Testis (tissue), 3 donors: ENCODE measurements around the gene DHCR7. TPM values are rescaled to one million over a fixed set of nuclear protein-coding genes. Genes with fewer than 3 reads are reported as not detected.

Experiments used
- DNase-seq: peaks from one replicate; pipeline ENCODE4 v3.0.0-alpha.2; 2019
- H3K27ac ChIP-seq, 2 donors: fragments of 200-600 bp; sonication (generic); one replicate each; pipeline ENCODE4 v1.5.1; 2019
- H3K27me3 ChIP-seq: fragments of 200-600 bp; sonication (generic); one replicate; pipeline ENCODE4 v1.5.1; 2019
- H3K36me3 ChIP-seq: fragments of 200-600 bp; sonication (generic); one replicate; pipeline ENCODE4 v1.5.1; 2017; ENCODE audit warnings: low read depth; ENCODE audit errors: missing control alignments
- H3K4me1 ChIP-seq: fragments of 200-600 bp; sonication (generic); one replicate; pipeline ENCODE4 v1.5.1; 2019
- H3K4me3 ChIP-seq, 2 donors: fragments of 200-600 bp; sonication (generic); one replicate each; pipeline ENCODE4 v1.5.1; 2017 to 2019
- H3K9me3 ChIP-seq: fragments of 200-600 bp; sonication (generic); one replicate; pipeline ENCODE4 v1.5.1; 2017
- POLR2A ChIP-seq: fragments of 450-650 bp; IDR thresholded peaks from one replicate; pipeline ENCODE4 v1.6.1; 2017; ENCODE audit warnings: antibody characterized with exemption, mild to moderate bottlenecking, moderate library complexity
- WGBS, 2 donors: methylation state at CpG; one replicate each; pipeline ENCODE4 v1.1.5; 2018; 5-methylcytosine and 5-hydroxymethylcytosine counted together
- intact Hi-C: fragments of 100-400 bp; cut with DNase I; formaldehyde crosslinking; loops from one replicate; pipeline ENCODE4 v1.15.1; 2023; ENCODE audit warnings: low total_unique reads
- polyA plus RNA-seq: library from polyadenylated mRNA; stranded (reverse); fragments of 350-450 nt; fragmentation: Illumina TruSeq; extraction: RNeasy Lipid Tissue Mini Kit (QIAGEN cat#74804); gene quantifications from one replicate; pipeline ENCODE4 v1.2.3, GENCODE V29; 2014; ENCODE audit warnings: low read depth, low replicate concordance; ENCODE audit not compliant: insufficient read depth
- total RNA-seq, 2 donors: library from RNA; depleted of rRNA; stranded (reverse); fragments of >200 nt; gene quantifications; one replicate each; pipeline ENCODE4 v1.2.3, GENCODE V29; 2016
- TF ChIP-seq, protein P1 (sequence below), 3 experiments: fragments of 450-650 bp in 2 of 3; fragments of 200-600 bp in 1 of 3; sonication (generic) in 1 of 3; IDR thresholded peaks; one replicate each; pipeline ENCODE4 v1.5.1; 2016 to 2019; ENCODE audit warnings: antibody characterized with exemption in 3 of 3, mild to moderate bottlenecking in 2 of 3, moderate library complexity in 1 of 3

The DHCR7 gene
- total and polyA plus RNA-seq, 3 donors from 2014 or later: 54.2 to 101 (median 65.3) TPM

DNA sequence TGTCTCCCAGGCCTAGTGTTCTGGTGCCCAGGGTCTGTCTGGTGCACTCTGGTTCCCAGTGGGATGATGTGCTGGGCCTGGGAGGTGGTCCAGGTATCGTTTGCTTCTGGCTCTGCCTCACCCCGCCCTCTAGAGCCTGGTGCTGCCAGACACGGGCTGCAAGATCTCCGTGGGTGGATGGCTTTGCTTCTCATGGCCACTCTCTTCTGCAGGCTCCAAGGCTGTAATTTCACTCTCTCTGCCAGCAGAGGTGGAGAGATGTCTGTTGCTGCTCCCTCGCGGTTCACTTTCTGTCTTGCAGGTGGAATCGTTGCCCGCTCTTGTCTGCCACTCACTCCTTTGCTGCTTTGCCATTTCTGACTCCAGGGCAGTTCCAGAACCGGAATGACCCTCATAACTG is 18.2 kb upstream of the DHCR7 start:
- TF ChIP-seq POLR2A: no peak
- TF ChIP-seq, protein P1, sequence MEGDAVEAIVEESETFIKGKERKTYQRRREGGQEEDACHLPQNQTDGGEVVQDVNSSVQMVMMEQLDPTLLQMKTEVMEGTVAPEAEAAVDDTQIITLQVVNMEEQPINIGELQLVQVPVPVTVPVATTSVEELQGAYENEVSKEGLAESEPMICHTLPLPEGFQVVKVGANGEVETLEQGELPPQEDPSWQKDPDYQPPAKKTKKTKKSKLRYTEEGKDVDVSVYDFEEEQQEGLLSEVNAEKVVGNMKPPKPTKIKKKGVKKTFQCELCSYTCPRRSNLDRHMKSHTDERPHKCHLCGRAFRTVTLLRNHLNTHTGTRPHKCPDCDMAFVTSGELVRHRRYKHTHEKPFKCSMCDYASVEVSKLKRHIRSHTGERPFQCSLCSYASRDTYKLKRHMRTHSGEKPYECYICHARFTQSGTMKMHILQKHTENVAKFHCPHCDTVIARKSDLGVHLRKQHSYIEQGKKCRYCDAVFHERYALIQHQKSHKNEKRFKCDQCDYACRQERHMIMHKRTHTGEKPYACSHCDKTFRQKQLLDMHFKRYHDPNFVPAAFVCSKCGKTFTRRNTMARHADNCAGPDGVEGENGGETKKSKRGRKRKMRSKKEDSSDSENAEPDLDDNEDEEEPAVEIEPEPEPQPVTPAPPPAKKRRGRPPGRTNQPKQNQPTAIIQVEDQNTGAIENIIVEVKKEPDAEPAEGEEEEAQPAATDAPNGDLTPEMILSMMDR (IDR thresholded peaks at IDR 0.05): no peak
- Histone ChIP-seq H3K9me3 (no peaks in the 10 kb centered on the region), H3K36me3 (no peaks in the 10 kb centered on the region), H3K4me1 (no peaks in the 10 kb centered on the region), H3K4me3 (no peak overlapping the region), H3K27me3 (no peaks in the 10 kb centered on the region), H3K27ac (no peak overlapping the region)
- intact Hi-C loops: no loop called here
- peak; percentile 49 for DNase-seq
- WGBS, 2 donors: 56 to 63% methylated on average over 5 to 9 of the region's 9 CpGs

- H3K36me3 ChIP-seq: no peaks in the 10 kb centered on the region
- intact Hi-C loops: no loop called here
Observed at GRCh38 chr11:71465054-71465453, 16.9 kb upstream of the DHCR7 start.

GRCh38 chr11:71463331-71464211 is 15.4 kb upstream of the DHCR7 start:
- Histone ChIP-seq H3K36me3 (no peaks in the 10 kb centered on the region), H3K27me3 (no peaks in the 10 kb centered on the region), H3K4me1 (no peaks in the 10 kb centered on the region), H3K27ac (no peak overlapping the region), H3K9me3 (no peaks in the 10 kb centered on the region), H3K4me3 (no peak overlapping the region)
- intact Hi-C loops: no loop called here
- DNase-seq: no peak
- WGBS, 2 donors: 95 to 99% methylated on average over 23 to 34 of the region's 34 CpGs
- TF ChIP-seq POLR2A: no peak
- TF ChIP-seq, protein P1 (IDR thresholded peaks at IDR 0.05): no peak

More at GRCh38 chr11:71465054-71465453, 16.9 kb upstream of the DHCR7 start:
- H3K9me3 ChIP-seq: no peaks in the 10 kb centered on the region
- TF ChIP-seq, protein P1 (IDR thresholded peaks at IDR 0.05): no peak
- TF ChIP-seq POLR2A: no peak
- no peaks in the 10 kb centered on the region for H3K27me3 ChIP-seq
- no peak overlapping the region for H3K27ac ChIP-seq
- H3K4me1 ChIP-seq: no peaks in the 10 kb centered on the region
- WGBS, 2 donors: 92 to 94% methylated on average over 4 of the region's 4 CpGs
- DNase-seq: no peak
- H3K4me3 ChIP-seq: no peak overlapping the region

GRCh38 chr11:71462726-71463125 is 14.5 kb upstream of the DHCR7 start:
- 89 to 96% methylated on average over 11 of the region's 11 CpGs for WGBS, 2 donors
- TF ChIP-seq POLR2A: no peak
- TF ChIP-seq, protein P1 (IDR thresholded peaks at IDR 0.05): no peak
- Histone ChIP-seq H3K27me3 (no peaks in the 10 kb centered on the region), H3K36me3 (no peaks in the 10 kb centered on the region), H3K27ac (no peak overlapping the region), H3K9me3 (no peaks in the 10 kb centered on the region), H3K4me3 (no peak overlapping the region), H3K4me1 (no peaks in the 10 kb centered on the region)
- no peak for DNase-seq
- intact Hi-C loops: no loop called here
